Calu3 (cell line): ENCODE measurements around the gene ADAMTS9. TPM values are rescaled to one million over a fixed set of nuclear protein-coding genes. Genes with fewer than 3 reads are reported as not detected.

ENCODE experiments used
- BruUV-seq: library from RNA; stranded (reverse); fragments of 400-500 nt; replicated peaks from 2 replicates; lab custom pipeline; 2021; lab: Mats Ljungman, UMichigan
- CTCF ChIA-PET: fragments of 300-600 bp; sonication (Branson Sonifier 250); formaldehyde crosslinking; loops from one replicate; lab custom pipeline; 2022; ENCODE audit warnings: antibody characterized with exemption; lab: Charles Lee
- DNase-seq: peaks from one replicate; pipeline ENCODE4 v3.0.0; 2022
- H3K27ac Mint-ChIP-seq: one replicate; pipeline ENCODE4 v1.8.0; 2022; ENCODE audit warnings: mixed read lengths; ENCODE audit not compliant: unreplicated experiment
- H3K27me3 Mint-ChIP-seq: one replicate; pipeline ENCODE4 v1.8.0; 2022; ENCODE audit warnings: mixed read lengths; ENCODE audit not compliant: unreplicated experiment
- H3K36me3 Mint-ChIP-seq: one replicate; pipeline ENCODE4 v1.8.0; 2022; ENCODE audit warnings: mild to moderate bottlenecking, moderate library complexity, mixed read lengths; ENCODE audit not compliant: insufficient read depth, unreplicated experiment
- H3K4me1 Mint-ChIP-seq: one replicate; pipeline ENCODE4 v1.8.0; 2022; ENCODE audit warnings: mild to moderate bottlenecking, low read depth, mixed read lengths; ENCODE audit not compliant: unreplicated experiment
- H3K4me3 Mint-ChIP-seq: one replicate; pipeline ENCODE4 v1.8.0; 2022; ENCODE audit warnings: mild to moderate bottlenecking, low read depth, moderate library complexity, mixed read lengths; ENCODE audit not compliant: unreplicated experiment
- H3K9me3 Mint-ChIP-seq: one replicate; pipeline ENCODE4 v1.8.0; 2022; ENCODE audit warnings: low read depth, mixed read lengths; ENCODE audit not compliant: unreplicated experiment
- CTCF ChIP-seq: fragments of 200-600 bp; IDR thresholded peaks from one replicate; pipeline ENCODE4 v1.8.0; 2022; ENCODE audit warnings: antibody characterized with exemption; ENCODE audit not compliant: unreplicated experiment
- intact Hi-C: fragments of 100-400 bp; cut with micrococcal nuclease; formaldehyde crosslinking; loops from one replicate; pipeline ENCODE4 v1.10.0; 2022; ENCODE audit not compliant: unreplicated experiment
- total RNA-seq: library from RNA; stranded (reverse); gene quantifications from 2 replicates; pipeline ENCODE4 v1.2.3, GENCODE V29; 2022

The ADAMTS9 gene
- total RNA-seq, 1 experiment from 2014 or later, result 54.6 TPM

DNA sequence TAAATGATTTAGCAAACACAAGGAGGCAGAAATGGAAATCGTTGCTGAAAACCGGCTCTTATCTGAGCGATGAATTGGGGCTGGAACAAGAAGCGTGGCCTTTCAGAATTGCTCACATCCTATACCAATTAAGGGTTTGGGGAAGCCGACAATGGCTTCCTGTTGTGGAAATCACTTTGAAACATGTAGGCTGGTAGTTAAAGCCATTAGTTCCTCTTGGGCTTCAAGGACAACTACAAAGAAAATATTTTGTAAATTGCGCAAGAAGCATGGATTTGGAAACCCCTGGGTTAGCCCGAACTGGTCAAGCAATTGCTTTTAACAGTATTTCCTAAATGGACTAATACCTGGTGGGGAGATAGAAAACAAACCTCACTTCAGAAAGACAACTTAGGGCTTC, 182.4 kb downstream of the ADAMTS9 start:
- no peak for DNase-seq
- Mint-ChIP-seq H3K4me3 (no peak overlapping the region), H3K9me3 (no peaks in the 10 kb centered on the region), H3K27me3 (no peaks in the 10 kb centered on the region), H3K36me3 (no peaks in the 10 kb centered on the region), H3K4me1 (peaks cover 8% of the 10 kb centered on the region), H3K27ac (no peak overlapping the region)
- TF ChIP-seq CTCF, result no peak
- no TSS peak for BruUV-seq
- intact Hi-C loops, result no loop called here
- CTCF ChIA-PET, result no interaction called here

GRCh38 chr3:64502284-64502683, 185.5 kb downstream of the ADAMTS9 start:
- no TSS peak for BruUV-seq
- intact Hi-C loops, result no loop called here
- Mint-ChIP-seq H3K27me3 (no peaks in the 10 kb centered on the region), H3K36me3 (no peaks in the 10 kb centered on the region), H3K27ac (no peak overlapping the region), H3K9me3 (no peaks in the 10 kb centered on the region), H3K4me3 (no peak overlapping the region), H3K4me1 (peaks cover 8% of the 10 kb centered on the region)
- TF ChIP-seq CTCF, result no peak
- no peak for DNase-seq
- CTCF ChIA-PET, result no interaction called here

GRCh38 chr3:64501298-64501906, 186.4 kb downstream of the ADAMTS9 start:
- no peak for DNase-seq

DNA sequence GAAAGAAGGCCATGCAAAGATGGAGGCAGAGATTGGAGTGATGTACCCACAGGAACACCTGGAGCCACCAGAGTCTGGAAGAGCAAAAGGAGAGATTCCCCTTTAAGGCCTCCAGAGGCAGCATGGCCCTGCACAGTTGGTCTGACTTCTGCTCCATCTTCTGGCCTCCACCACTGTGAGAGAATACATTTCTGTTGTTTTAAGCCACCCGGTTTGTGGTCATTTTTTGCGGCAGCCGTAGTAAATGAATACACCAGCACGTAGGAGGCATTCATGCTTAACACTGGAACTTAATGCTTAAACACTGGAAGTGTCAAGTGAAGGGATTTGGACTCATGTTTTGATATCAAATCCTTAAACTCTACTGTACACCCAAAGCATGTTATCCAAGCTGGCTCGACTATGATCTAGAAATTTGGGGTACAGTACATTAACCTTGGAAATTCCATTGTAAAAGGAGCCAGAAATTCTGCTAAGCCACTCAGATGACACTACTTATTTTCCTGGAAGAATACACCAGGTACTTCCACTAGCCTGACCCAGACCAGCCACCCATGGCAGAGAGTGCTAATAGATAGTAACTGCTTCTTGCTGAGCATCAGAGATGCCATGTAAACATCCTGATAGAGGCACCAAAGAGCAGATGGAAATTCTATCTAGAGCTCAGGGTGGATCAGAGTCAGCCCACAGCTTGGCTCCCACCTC, 190.9 kb downstream of the ADAMTS9 start:
- Mint-ChIP-seq H3K36me3 (no peaks in the 10 kb centered on the region), H3K4me3 (no peak overlapping the region), H3K27ac (no peak overlapping the region), H3K27me3 (peaks cover 30% of the 10 kb centered on the region), H3K9me3 (no peaks in the 10 kb centered on the region), H3K4me1 (peaks cover 8% of the 10 kb centered on the region)
- no peak for TF ChIP-seq CTCF
- intact Hi-C loops, result no loop called here
- CTCF ChIA-PET, result interaction anchor here (1.0 kb wide), 1 partner anchor 9 kb away, joined by 4 read pairs; no protein-coding TSS in a partner anchor
- no peak for DNase-seq
- BruUV-seq, result no TSS peak

More at GRCh38 chr3:64501298-64501906, 186.4 kb downstream of the ADAMTS9 start:
- Mint-ChIP-seq H3K9me3 (no peaks in the 10 kb centered on the region), H3K4me3 (no peak overlapping the region), H3K4me1 (peaks cover 8% of the 10 kb centered on the region), H3K27me3 (no peaks in the 10 kb centered on the region), H3K36me3 (no peaks in the 10 kb centered on the region), H3K27ac (no peak overlapping the region)
- no TSS peak for BruUV-seq
- CTCF ChIA-PET, result no interaction called here
- intact Hi-C loops, result no loop called here
- TF ChIP-seq CTCF, result no peak
